HEK293 (cell line): ENCODE measurements around the gene TMOD1.
"Not testable (repeated sequence)": the region's sequence is repeated elsewhere in the genome, so short reads cannot be mapped to it uniquely, and the experiment has no call there.

Experiments
- CTCF ChIA-PET: fragments of 350-600 bp; formaldehyde crosslinking; extraction: SDS; loops from one replicate; lab custom pipeline; 2021; ENCODE audit warnings: antibody characterized with exemption; lab: Yijun Ruan, JAX
- POLR2A ChIA-PET: fragments of 300-600 bp; formaldehyde crosslinking; extraction: SDS; loops from one replicate; lab custom pipeline; 2020; ENCODE audit warnings: antibody characterized with exemption, inconsistent platforms; lab: Yijun Ruan, JAX
- H3K27ac ChIP-seq: fragments of 200-500 bp; sonication (Bioruptor generic); 2 replicates; pipeline ENCODE4 v1.5.1; 2014; ENCODE audit warnings: low read depth, low read length, control low read depth, inconsistent platforms; ENCODE audit errors: extremely low read depth
- H3K36me3 ChIP-seq, 2 experiments: fragments of 200-500 bp in 1 of 2; sonication (Bioruptor generic) in 1 of 2; 1 replicate in 1 of 2; 2 replicates in 1 of 2; pipeline ENCODE4 v1.5.1; 2014 to 2017; ENCODE audit warnings: inconsistent platforms in 2 of 2, low read length in 2 of 2; ENCODE audit not compliant: control insufficient read depth in 2 of 2, insufficient read depth in 1 of 2
- H3K4me1 ChIP-seq: fragments of 200-500 bp; sonication (Bioruptor generic); 2 replicates; pipeline ENCODE4 v1.5.1; 2014; ENCODE audit warnings: mild to moderate bottlenecking, low read length, inconsistent platforms; ENCODE audit not compliant: control insufficient read depth, insufficient read depth
- H3K4me3 ChIP-seq: 2 replicates; pipeline ENCODE4 v1.5.1; 2011; ENCODE audit warnings: low read depth, mild to moderate bottlenecking, control low read depth, low read length, moderate library complexity
- H3K9me3 ChIP-seq: fragments of 200-500 bp; sonication (Bioruptor generic); 2 replicates; pipeline ENCODE4 v1.5.1; 2014; ENCODE audit warnings: low read depth, low read length, inconsistent platforms; ENCODE audit not compliant: control insufficient read depth, insufficient read depth
- ATF2 ChIP-seq: fragments of 450-650 bp; formaldehyde crosslinking; IDR thresholded peaks from 2 replicates; pipeline ENCODE4 v1.5.1; 2016; ENCODE audit warnings: missing biosample characterization, missing genetic modification characterization, low read depth
- ELK4 ChIP-seq: IDR thresholded peaks from 2 replicates; pipeline ENCODE4 v1.6.1; 2011; ENCODE audit warnings: mild to moderate bottlenecking, low read depth, low read length, borderline replicate concordance
- HOXC10 ChIP-seq: sonication (generic); formaldehyde crosslinking; IDR thresholded peaks from 2 replicates; pipeline ENCODE4 v1.8.1; 2023; ENCODE audit warnings: mild to moderate bottlenecking, missing genetic modification reagents
- KLF7 ChIP-seq: fragments of 450-650 bp; formaldehyde crosslinking; IDR thresholded peaks from 2 replicates; pipeline ENCODE4 v1.5.1; 2016; ENCODE audit warnings: missing biosample characterization, missing genetic modification characterization, borderline replicate concordance
- TSHZ1 ChIP-seq: fragments of 450-650 bp; formaldehyde crosslinking; IDR thresholded peaks from 2 replicates; pipeline ENCODE4 v1.5.1; 2016; ENCODE audit warnings: missing biosample characterization, missing genetic modification characterization, borderline replicate concordance
- ZBTB6 ChIP-seq: fragments of 450-650 bp; formaldehyde crosslinking; IDR thresholded peaks from 2 replicates; pipeline ENCODE4 v1.5.1; 2017; ENCODE audit warnings: missing biosample characterization, missing genetic modification characterization
- ZEB2 ChIP-seq: fragments of 450-650 bp; formaldehyde crosslinking; IDR thresholded peaks from 2 replicates; pipeline ENCODE4 v1.5.1; 2016; ENCODE audit warnings: missing biosample characterization, missing genetic modification characterization
- ZNF184 ChIP-seq: fragments of 450-650 bp; IDR thresholded peaks from 2 replicates; pipeline ENCODE4 v1.5.1; 2018; ENCODE audit warnings: missing biosample characterization, mild to moderate bottlenecking, missing genetic modification characterization
- ZNF24 ChIP-seq: fragments of 450-650 bp; formaldehyde crosslinking; IDR thresholded peaks from 2 replicates; pipeline ENCODE4 v1.5.1; 2016; ENCODE audit warnings: missing biosample characterization, missing genetic modification characterization
- ZNF302 ChIP-seq: fragments of 450-650 bp; formaldehyde crosslinking; IDR thresholded peaks from 2 replicates; pipeline ENCODE4 v1.5.1; 2016; ENCODE audit warnings: missing biosample characterization, missing genetic modification characterization, low read depth
- ZNF416 ChIP-seq: fragments of 450-650 bp; formaldehyde crosslinking; IDR thresholded peaks from 2 replicates; pipeline ENCODE4 v1.5.1; 2016; ENCODE audit warnings: missing biosample characterization, missing genetic modification characterization
- ZNF449 ChIP-seq: fragments of 450-650 bp; formaldehyde crosslinking; IDR thresholded peaks from 2 replicates; pipeline ENCODE4 v1.5.1; 2017; ENCODE audit warnings: missing biosample characterization, mild to moderate bottlenecking, missing genetic modification characterization, moderate library complexity
- ZNF521 ChIP-seq: fragments of 450-650 bp; formaldehyde crosslinking; IDR thresholded peaks from 2 replicates; pipeline ENCODE4 v1.5.1; 2017; ENCODE audit warnings: missing biosample characterization, mild to moderate bottlenecking, missing genetic modification characterization
- ZNF548 ChIP-seq: fragments of 450-650 bp; formaldehyde crosslinking; IDR thresholded peaks from 2 replicates; pipeline ENCODE4 v1.5.1; 2016; ENCODE audit warnings: missing biosample characterization, missing genetic modification characterization
- ZNF549 ChIP-seq: fragments of 450-650 bp; IDR thresholded peaks from 2 replicates; pipeline ENCODE4 v1.5.1; 2018; ENCODE audit warnings: missing biosample characterization, missing genetic modification characterization, mild to moderate bottlenecking, inconsistent platforms, moderate library complexity
- ZNF791 ChIP-seq: fragments of 450-650 bp; formaldehyde crosslinking; IDR thresholded peaks from 2 replicates; pipeline ENCODE4 v1.5.1; 2016; ENCODE audit warnings: missing biosample characterization, missing genetic modification characterization
- ZXDB ChIP-seq: fragments of 450-650 bp; formaldehyde crosslinking; IDR thresholded peaks from 2 replicates; pipeline ENCODE4 v1.5.1; 2016; ENCODE audit warnings: missing biosample characterization, missing genetic modification characterization

Gene TMOD1

GRCh38 chr9:97456841-97457240, 44.6 kb upstream of the TMOD1 start:
- H3K9me3 ChIP-seq, H3K27ac ChIP-seq, H3K4me1 ChIP-seq, H3K4me3 ChIP-seq, H3K36me3 ChIP-seq, POLR2A ChIA-PET: not testable (repeated sequence)
- CTCF ChIA-PET, result interaction anchor here (0.8 to 1.1 kb wide), 2 partner anchors 11 to 13 kb away, joined by 4 read pairs; no protein-coding TSS in a partner anchor

GRCh38 chr9:97459326-97459725, 42.1 kb upstream of the TMOD1 start:
- Histone ChIP-seq H3K4me3 (no peak overlapping the region), H3K4me1 (no peaks in the 10 kb centered on the region), H3K9me3 (no peaks in the 10 kb centered on the region), H3K36me3 (peaks cover 0 to 7% of the 10 kb centered on the region in 2 experiments; a peak in 1 of 3 replicates), H3K27ac (no peak overlapping the region)
- ChIA-PET CTCF (interaction anchor here (0.6 to 1.8 kb wide), 6 partner anchors 10 to 630 kb away, joined by 3 to 17 read pairs (median 4); no protein-coding TSS in a partner anchor), POLR2A (no interaction called here)
- no peak for TF ChIP-seq ZBTB6 (tag by site-specific recombination)
- TF ChIP-seq ZNF449 (tag by site-specific recombination), result no peak
- TF ChIP-seq ZXDB (tag by site-specific recombination), result no peak
- TF ChIP-seq TSHZ1 (tag by site-specific recombination), result no peak
- no peak for TF ChIP-seq ZNF184

- Histone ChIP-seq H3K27ac (no peak overlapping the region), H3K36me3 (peaks cover 0 to 14% of the 10 kb centered on the region in 2 experiments; a peak in 1 of 3 replicates), H3K4me1 (no peaks in the 10 kb centered on the region), H3K4me3 (no peak overlapping the region), H3K9me3 (no peaks in the 10 kb centered on the region)
- ChIA-PET CTCF (interaction anchor here (1.3 to 3.3 kb wide), 3 partner anchors 10 to 153 kb away, joined by 4 to 16 read pairs (median 9); no protein-coding TSS in a partner anchor), POLR2A (no interaction called here)
- TF ChIP-seq ZBTB6 (tag by site-specific recombination), result no peak
- no peak for TF ChIP-seq KLF7 (tag by site-specific recombination)
Measured at GRCh38 chr9:97462159-97462558, 39.3 kb upstream of the TMOD1 start.

GRCh38 chr9:97462914-97463313, 38.6 kb upstream of the TMOD1 start:
- Histone ChIP-seq H3K4me1 (no peaks in the 10 kb centered on the region), H3K9me3 (no peaks in the 10 kb centered on the region), H3K27ac (no peak overlapping the region), H3K4me3 (no peak overlapping the region), H3K36me3 (peaks cover 0 to 14% of the 10 kb centered on the region in 2 experiments; a peak in 1 of 3 replicates)
- POLR2A ChIA-PET, result interaction anchor here (0.7 kb wide), 1 partner anchor 22 kb away, joined by 4 read pairs; no protein-coding TSS in a partner anchor
- CTCF ChIA-PET, result interaction anchor here (0.6 to 3.3 kb wide), 5 partner anchors 9 to 1756 kb away, joined by 3 to 16 read pairs (median 4); no protein-coding TSS in a partner anchor
- TF ChIP-seq ZNF24 (tag by site-specific recombination), result no peak
- no peak for TF ChIP-seq ZNF416 (tag by site-specific recombination)
- TF ChIP-seq HOXC10 (CRISPR knock-in tag), result no peak
- no peak for TF ChIP-seq ZNF521
- TF ChIP-seq ZNF302 (tag by site-specific recombination), result no peak
- no peak for TF ChIP-seq ZEB2
- TF ChIP-seq ELK4, result no peak
- no peak for TF ChIP-seq ZNF549 (tag by site-specific recombination)
- no peak for TF ChIP-seq ZNF791 (tag by site-specific recombination)
- no peak for TF ChIP-seq ZNF548 (tag by site-specific recombination)
- TF ChIP-seq ATF2 (tag by site-specific recombination), result no peak
